ENCODE measurements around the gene TMEM132C. TPM values are rescaled to one million over a fixed set of nuclear protein-coding genes. Genes with fewer than 3 reads are reported as not detected.

TMEM132C gene
- total RNA-seq, 1 experiment from 2014 or later, result not detected

- TF ChIP-seq ERG (CRISPR knock-in tag; IDR thresholded peaks at IDR 0.05) (no peak), FOXP1 (CRISPR knock-in tag; IDR thresholded peaks at IDR 0.05; ENCODE audit: borderline replicate concordance) (no peak), TP53 (CRISPR knock-in tag; IDR thresholded peaks at IDR 0.05) (no peak), EMX1 (CRISPR knock-in tag; IDR thresholded peaks at IDR 0.05) (no peak), CREB1 (CRISPR knock-in tag; IDR thresholded peaks at IDR 0.05) (no peak), ZMAT4 (CRISPR knock-in tag; IDR thresholded peaks at IDR 0.05) (no peak), KAT7 (CRISPR knock-in tag; IDR thresholded peaks at IDR 0.05; ENCODE audit: borderline replicate concordance) (no peak), ZSCAN18 (CRISPR knock-in tag; IDR thresholded peaks at IDR 0.05) (no peak)
Observed at GRCh38 chr12:128415036-128415560, 148.1 kb downstream of the TMEM132C start (continued).

GRCh38 chr12:128418944-128419343 lies 152.0 kb downstream of the TMEM132C start:
- H3K36me3 Mint-ChIP-seq, result peaks cover 77% of the 10 kb centered on the region
- POLR2A ChIA-PET, result no interaction called here
- no peak for DNase-seq (ENCODE audit: low spot score)

GRCh38 chr12:128420163-128420562 lies 153.2 kb downstream of the TMEM132C start:
- no peak overlapping the region for H3K4me3 Mint-ChIP-seq
- H3K27me3 Mint-ChIP-seq (ENCODE audit: low read depth), result peaks cover 7% of the 10 kb centered on the region; the same call in 1 of the 2 replicates
- no peak for DNase-seq (ENCODE audit: low spot score)
- no peaks in the 10 kb centered on the region for H3K4me1 Mint-ChIP-seq
- no peak for ATAC-seq
- H3K9me3 Mint-ChIP-seq, result peaks cover 83% of the 10 kb centered on the region
- ChIA-PET POLR2A (no interaction called here), CTCF (no interaction called here)
- H3K27ac Mint-ChIP-seq, result no peak overlapping the region
- peaks cover 81% of the 10 kb centered on the region for H3K36me3 Mint-ChIP-seq
- TF ChIP-seq STAT6 (CRISPR knock-in tag; conservative IDR thresholded peaks at IDR 0.05; ENCODE audit: low read depth) (no peak), USF1 (CRISPR knock-in tag; IDR thresholded peaks at IDR 0.05) (no peak), ZBTB21 (CRISPR knock-in tag; IDR thresholded peaks at IDR 0.05; ENCODE audit: borderline replicate concordance) (no peak), ATF1 (CRISPR knock-in tag; IDR thresholded peaks at IDR 0.05) (no peak), ERG (CRISPR knock-in tag; IDR thresholded peaks at IDR 0.05) (no peak), MYBL2 (CRISPR knock-in tag; IDR thresholded peaks at IDR 0.05) (no peak), ZNF425 (CRISPR knock-in tag; conservative IDR thresholded peaks at IDR 0.05) (no peak), SMAD4 (CRISPR knock-in tag; IDR thresholded peaks at IDR 0.05) (no peak), EMX1 (CRISPR knock-in tag; IDR thresholded peaks at IDR 0.05) (no peak), AFF4 (CRISPR knock-in tag; IDR thresholded peaks at IDR 0.05; ENCODE audit: borderline replicate concordance) (no peak), NR3C1 (CRISPR knock-in tag; conservative IDR thresholded peaks at IDR 0.05; ENCODE audit: low read depth) (no peak)

More at GRCh38 chr12:128418944-128419343, 152.0 kb downstream of the TMEM132C start:
- ATAC-seq, result no peak
- CTCF ChIA-PET, result no interaction called here
- H3K27ac Mint-ChIP-seq, result no peak overlapping the region
- peaks cover 5% of the 10 kb centered on the region; the same call in 1 of the 2 replicates for H3K27me3 Mint-ChIP-seq (ENCODE audit: low read depth)
- H3K9me3 Mint-ChIP-seq, result peaks cover 78% of the 10 kb centered on the region
- H3K4me1 Mint-ChIP-seq, result no peaks in the 10 kb centered on the region
- no peak for TF ChIP-seq ZNF396 (CRISPR knock-in tag; IDR thresholded peaks at IDR 0.05; ENCODE audit: borderline replicate concordance)
- TF ChIP-seq EMX1 (CRISPR knock-in tag; IDR thresholded peaks at IDR 0.05), result no peak
- H3K4me3 Mint-ChIP-seq, result no peak overlapping the region

Measured in WTC11 (cell line).